Muscle layer of colon (tissue), 2 donors: ENCODE data around the gene TEKT3.
A peak's percentile ranks its signal among the peaks of the same experiment; 100 is the strongest.

ENCODE experiments used
- H3K27ac ChIP-seq: one replicate; pipeline ENCODE4 v1.7.0; 2013; ENCODE audit warnings: low read depth, mild to moderate bottlenecking, low read length, moderate library complexity
- H3K27me3 ChIP-seq, 2 donors: one replicate each; pipeline ENCODE4 v1.7.0; 2013; ENCODE audit warnings: low read length in 2 of 2, mild to moderate bottlenecking in 2 of 2; ENCODE audit not compliant: insufficient read depth in 2 of 2, control insufficient read depth in 1 of 2
- H3K36me3 ChIP-seq: one replicate; pipeline ENCODE4 v1.7.0; 2013; ENCODE audit warnings: mild to moderate bottlenecking, low read length; ENCODE audit not compliant: insufficient read depth
- H3K4me1 ChIP-seq: one replicate; pipeline ENCODE4 v1.7.0; 2013; ENCODE audit warnings: mild to moderate bottlenecking, low read length; ENCODE audit not compliant: insufficient read depth
- H3K4me3 ChIP-seq, 2 donors: one replicate each; pipeline ENCODE4 v1.7.0; 2013; ENCODE audit warnings: low read length in 2 of 2, low read depth in 1 of 2, mild to moderate bottlenecking in 1 of 2, moderate library complexity in 1 of 2
- H3K9ac ChIP-seq: one replicate; pipeline ENCODE4 v1.7.0; 2013; ENCODE audit warnings: low read length
- H3K9me3 ChIP-seq: one replicate; pipeline ENCODE4 v1.7.0; 2013; ENCODE audit warnings: mild to moderate bottlenecking, low read length
- donor health status: abdominal sarcoma.
- donor health status: Adenocarcinoma of cecum.

TEKT3 gene

DNA sequence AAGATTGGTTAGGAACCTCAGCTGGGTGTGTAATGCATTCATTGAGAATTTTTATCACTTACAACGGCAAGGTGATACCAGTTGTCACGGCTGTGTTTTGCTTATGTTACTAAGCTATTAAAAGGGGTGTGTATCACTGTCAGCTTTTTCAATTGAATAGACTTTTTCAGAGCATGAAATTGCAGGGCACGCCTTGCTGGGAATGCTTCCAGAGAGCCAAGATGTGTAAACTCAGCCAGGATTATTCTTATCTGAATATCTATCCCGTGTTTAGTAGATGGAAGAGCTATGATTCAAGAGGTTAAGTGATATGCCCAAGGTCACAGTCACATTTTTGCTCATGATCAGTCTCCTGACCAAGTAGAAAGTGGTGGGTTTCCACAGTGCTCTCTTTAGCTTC is 6.6 kb upstream of the TEKT3 start:
- Histone ChIP-seq H3K36me3 (no peaks in the 10 kb centered on the region), H3K27me3 (no peaks in the 10 kb centered on the region), H3K4me3 (no peak overlapping the region), H3K9me3 (no peaks in the 10 kb centered on the region), H3K27ac (no peak overlapping the region), H3K9ac (no peak overlapping the region), H3K4me1 (peaks cover 32% of the 10 kb centered on the region)

DNA sequence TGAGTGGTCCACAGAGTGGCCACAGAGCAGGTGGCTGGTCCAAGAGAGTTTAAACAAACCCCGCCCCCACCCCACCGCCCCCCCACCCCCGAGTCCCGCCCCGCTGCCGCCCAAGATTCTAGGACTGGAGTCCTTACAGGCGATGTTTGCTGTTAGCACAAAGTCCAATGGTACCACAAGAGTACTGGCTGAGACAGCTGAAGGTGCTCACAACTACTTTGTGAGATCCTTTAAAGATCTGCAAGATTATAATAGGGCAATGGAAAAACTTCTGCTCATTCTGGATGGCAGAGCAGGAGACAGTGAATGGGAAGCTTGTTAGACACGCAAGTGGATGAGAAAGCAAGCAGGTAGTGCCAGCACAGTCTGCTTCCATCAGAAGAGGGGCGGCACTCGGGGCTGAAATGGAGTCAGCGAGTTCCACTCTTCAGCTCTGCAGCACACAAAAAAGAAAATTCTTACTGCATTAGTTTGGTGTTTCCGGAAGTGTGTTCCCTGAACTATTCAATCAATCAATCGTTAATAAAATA is 4.7 kb upstream of the TEKT3 start:
- Histone ChIP-seq H3K4me3 (no peak overlapping the region), H3K4me1 (peaks cover 19% of the 10 kb centered on the region), H3K9ac (no peak overlapping the region), H3K9me3 (no peaks in the 10 kb centered on the region), H3K27me3 (no peaks in the 10 kb centered on the region), H3K27ac (no peak overlapping the region), H3K36me3 (no peaks in the 10 kb centered on the region)

DNA sequence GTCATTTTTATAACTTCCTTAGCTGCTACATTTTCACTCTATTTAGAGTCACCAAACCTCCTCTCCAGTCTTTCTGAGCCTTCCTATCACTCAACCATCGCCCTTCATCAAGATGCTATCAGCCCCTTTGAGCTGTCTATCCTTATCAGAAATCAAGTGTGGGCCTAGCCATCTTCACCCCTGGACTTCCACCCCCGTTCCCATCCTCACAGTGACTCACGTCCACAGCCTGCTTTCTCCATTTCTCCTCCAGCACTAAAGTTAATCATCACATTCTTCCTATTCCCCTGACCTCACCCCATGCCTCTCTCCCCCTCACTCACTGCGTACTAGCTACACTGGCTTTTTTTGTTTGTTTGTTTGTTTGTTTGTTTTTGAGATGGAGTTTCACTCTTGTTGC is 2.4 kb upstream of the TEKT3 start:
- H3K36me3 ChIP-seq, result no peaks in the 10 kb centered on the region
- H3K27ac ChIP-seq, result no peak overlapping the region
- H3K4me3 ChIP-seq, result no peak overlapping the region
- H3K4me1 ChIP-seq, result peaks cover 17% of the 10 kb centered on the region
- no peaks in the 10 kb centered on the region for H3K9me3 ChIP-seq
- no peak overlapping the region for H3K9ac ChIP-seq
- H3K27me3 ChIP-seq, result no peaks in the 10 kb centered on the region

DNA sequence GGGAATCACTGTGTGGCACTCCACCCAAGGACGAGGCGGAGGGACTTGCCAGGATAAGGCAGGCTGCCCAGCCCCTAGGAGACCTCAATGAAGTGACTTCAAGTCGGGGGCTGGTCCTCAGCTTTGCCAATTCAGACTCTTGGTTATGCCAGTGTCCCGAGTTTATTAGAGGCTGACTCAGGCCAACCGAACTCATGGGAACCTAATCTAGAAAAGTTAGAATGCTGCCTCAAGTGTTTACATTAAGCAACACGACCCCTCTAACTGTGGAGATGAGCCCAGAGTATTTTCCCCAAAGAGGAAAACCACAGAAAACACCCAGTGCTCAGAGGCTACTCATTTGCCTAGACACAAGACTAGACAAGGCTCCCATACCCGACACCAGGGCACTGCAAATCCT is 1.1 kb upstream of the TEKT3 start:
- Histone ChIP-seq H3K27me3 (no peaks in the 10 kb centered on the region), H3K27ac (no peak overlapping the region), H3K9ac (no peak overlapping the region), H3K4me3 (no peak overlapping the region), H3K9me3 (no peaks in the 10 kb centered on the region), H3K36me3 (no peaks in the 10 kb centered on the region), H3K4me1 (peaks cover 6% of the 10 kb centered on the region)

DNA sequence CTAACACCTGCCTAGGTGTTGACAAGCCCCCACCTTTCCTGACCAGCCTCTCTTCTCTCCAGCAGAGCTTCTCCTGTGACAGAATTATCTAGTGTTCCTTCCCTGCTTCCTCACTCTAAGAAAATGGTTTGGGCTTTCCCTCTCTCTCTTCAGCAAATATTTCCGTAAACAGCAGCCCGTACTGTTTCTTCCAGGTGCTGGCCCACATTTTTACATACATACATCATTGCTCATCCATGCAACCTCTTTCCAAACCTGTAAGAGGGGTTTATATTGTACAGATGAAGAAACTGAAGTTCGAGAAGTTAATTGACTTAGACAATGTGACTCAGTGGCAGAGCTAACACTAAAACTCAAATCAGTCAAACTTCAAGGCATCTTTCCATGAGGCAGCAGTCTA is 569 bp upstream of the TEKT3 start:
- Histone ChIP-seq H3K9ac (no peak overlapping the region), H3K27ac (no peak overlapping the region), H3K9me3 (no peaks in the 10 kb centered on the region), H3K4me1 (peaks cover 6% of the 10 kb centered on the region), H3K4me3 (peak overlapping the region; percentile 53 to 69), H3K36me3 (no peaks in the 10 kb centered on the region), H3K27me3 (no peaks in the 10 kb centered on the region)

DNA sequence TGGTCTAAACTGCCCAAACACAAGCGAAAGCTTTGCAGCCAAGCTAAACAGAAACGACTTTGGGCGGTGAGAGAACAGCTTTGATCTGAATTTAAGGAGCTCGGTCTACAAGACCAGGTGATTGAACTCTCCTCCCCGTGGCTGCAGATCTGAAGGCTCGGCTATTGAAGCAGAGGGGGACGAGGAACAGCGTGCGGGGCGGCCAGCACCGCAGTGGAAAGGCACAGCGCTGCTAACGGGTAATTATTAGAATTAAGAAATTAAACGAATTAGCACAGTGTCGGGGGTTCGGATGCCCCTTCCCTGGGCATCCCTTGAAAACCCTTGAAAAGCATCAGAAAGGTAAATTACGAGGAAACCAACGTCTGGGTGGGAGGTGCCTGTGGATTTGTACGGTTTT is 431 bp downstream of the TEKT3 start:
- H3K36me3 ChIP-seq, result no peaks in the 10 kb centered on the region
- H3K4me1 ChIP-seq, result peaks cover 6% of the 10 kb centered on the region
- no peaks in the 10 kb centered on the region for H3K27me3 ChIP-seq
- peak overlapping the region; percentile 36 for H3K27ac ChIP-seq
- H3K9ac ChIP-seq, result no peak overlapping the region
- H3K4me3 ChIP-seq, result peak overlapping the region; percentile 53 to 69
- H3K9me3 ChIP-seq, result no peaks in the 10 kb centered on the region

DNA sequence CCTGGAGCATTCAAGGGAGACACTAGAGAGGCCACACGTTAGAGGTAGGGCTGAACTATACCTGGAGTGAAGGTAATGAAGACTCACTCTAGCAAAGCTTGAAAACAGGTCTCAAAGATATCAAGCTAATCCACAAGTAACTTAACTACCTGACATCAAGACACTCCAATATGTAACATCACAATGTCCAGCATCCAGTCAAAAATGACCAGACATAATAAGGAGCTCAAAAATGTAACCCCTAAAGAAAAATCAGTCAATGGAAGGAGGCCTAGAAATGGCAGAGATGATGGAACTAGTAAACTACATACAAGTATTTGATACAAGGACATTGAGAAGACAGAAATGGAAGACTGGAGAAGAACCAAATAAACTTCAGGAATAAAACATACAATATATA is 6.0 kb downstream of the TEKT3 start:
- H3K4me3 ChIP-seq, result no peak overlapping the region
- H3K27me3 ChIP-seq, result no peaks in the 10 kb centered on the region
- no peak overlapping the region for H3K9ac ChIP-seq
- no peak overlapping the region for H3K27ac ChIP-seq
- no peaks in the 10 kb centered on the region for H3K9me3 ChIP-seq
- no peaks in the 10 kb centered on the region for H3K36me3 ChIP-seq
- no peaks in the 10 kb centered on the region for H3K4me1 ChIP-seq

DNA sequence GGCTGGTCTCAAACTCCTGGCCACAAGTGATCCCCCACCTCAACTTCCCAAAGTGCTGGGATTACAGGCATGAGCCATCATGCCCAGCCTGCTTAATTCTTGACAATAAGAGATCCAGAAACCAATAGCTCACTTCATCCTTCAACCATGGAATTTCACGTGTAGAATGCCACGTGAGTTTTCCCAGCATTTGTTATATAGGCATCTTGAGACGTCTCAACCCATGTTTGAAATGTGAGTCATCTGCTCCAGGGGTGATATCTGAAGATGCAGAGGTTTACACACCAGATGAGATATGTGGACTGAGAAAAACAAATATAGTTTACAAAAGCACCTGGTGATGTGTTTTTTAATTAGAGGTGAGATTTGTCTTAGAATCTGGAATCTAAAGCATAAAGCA is 7.1 kb downstream of the TEKT3 start:
- Histone ChIP-seq H3K4me3 (no peak overlapping the region), H3K9ac (no peak overlapping the region), H3K9me3 (no peaks in the 10 kb centered on the region), H3K27ac (no peak overlapping the region), H3K27me3 (no peaks in the 10 kb centered on the region), H3K36me3 (no peaks in the 10 kb centered on the region), H3K4me1 (no peaks in the 10 kb centered on the region)

DNA sequence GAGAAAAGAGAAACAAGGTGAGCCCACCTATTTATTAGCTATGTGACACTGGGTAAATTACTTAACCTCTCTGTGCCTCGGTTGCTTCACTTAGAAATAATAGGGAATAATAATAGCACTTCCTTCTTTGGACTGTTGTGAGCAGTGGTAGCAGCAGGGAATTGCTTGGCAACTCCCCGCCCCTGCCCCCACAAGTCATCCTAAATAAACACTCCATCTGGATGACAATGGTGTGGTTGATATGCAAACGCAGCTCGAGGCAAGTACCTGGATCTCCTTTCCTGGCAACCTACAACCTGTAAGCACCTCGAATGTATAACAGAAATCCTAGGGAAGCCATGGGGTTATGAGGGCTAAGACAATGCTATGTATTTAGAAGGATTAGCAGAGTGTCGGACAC is 9.1 kb downstream of the TEKT3 start:
- Histone ChIP-seq H3K9ac (no peak overlapping the region), H3K4me3 (no peak overlapping the region), H3K27ac (no peak overlapping the region), H3K4me1 (no peaks in the 10 kb centered on the region), H3K36me3 (no peaks in the 10 kb centered on the region), H3K9me3 (no peaks in the 10 kb centered on the region), H3K27me3 (no peaks in the 10 kb centered on the region)

DNA sequence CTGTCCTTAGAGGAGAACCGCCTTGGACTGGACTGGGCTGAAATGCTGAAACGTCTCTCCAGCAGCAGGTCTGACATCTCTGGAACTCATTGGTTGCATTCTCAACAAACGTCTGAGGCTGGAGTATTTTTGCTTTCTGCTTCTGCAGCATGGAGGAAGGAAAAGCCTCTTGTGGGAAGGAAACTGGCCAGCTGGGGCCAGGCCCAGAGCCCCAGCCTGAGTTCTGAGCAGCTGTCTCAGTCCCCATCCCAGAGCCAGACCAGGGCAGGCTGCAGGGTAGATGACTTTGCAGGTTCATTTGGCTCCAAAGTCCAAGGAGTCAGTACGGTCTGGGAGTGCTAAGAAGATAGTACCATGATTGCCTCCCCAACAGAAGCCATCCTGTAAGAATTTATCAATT is 18.3 kb downstream of the TEKT3 start:
- Histone ChIP-seq H3K27me3 (no peaks in the 10 kb centered on the region), H3K9ac (no peak overlapping the region), H3K4me3 (no peak overlapping the region), H3K4me1 (peaks cover 11% of the 10 kb centered on the region), H3K36me3 (no peaks in the 10 kb centered on the region), H3K9me3 (no peaks in the 10 kb centered on the region), H3K27ac (no peak overlapping the region)

DNA sequence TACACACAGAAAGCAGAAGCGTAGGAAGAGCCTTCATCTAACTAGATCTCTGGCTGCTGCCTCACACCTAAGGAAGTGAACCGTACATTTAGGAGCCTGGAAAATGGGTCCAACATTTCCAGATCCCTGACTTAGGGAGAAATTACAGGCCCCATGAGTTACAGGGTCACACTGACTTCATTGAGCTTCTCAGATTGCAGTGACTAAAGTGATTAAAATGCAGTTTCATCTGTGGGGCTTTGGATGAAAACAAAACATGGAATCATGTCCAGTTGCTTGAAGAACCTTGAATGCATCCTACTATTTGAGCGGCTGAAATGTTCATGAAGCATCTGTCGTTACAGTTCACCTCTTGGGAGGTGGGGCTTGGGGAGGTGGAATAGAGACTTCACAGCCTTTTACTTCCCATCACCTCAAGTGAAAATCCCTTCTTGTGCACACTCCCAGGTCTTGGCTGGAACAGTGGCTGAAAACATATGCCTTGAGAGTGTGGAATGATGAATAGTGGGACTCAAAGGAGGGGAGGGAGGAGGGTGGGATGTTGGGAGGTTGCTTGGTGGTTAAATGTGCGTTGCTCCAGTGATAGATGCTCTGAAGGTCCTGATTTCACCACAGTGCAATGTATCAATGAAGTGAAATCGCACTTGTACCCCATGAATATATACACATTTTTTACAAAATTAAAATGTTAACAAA is 19.7 kb downstream of the TEKT3 start:
- Histone ChIP-seq H3K4me3 (no peak overlapping the region), H3K4me1 (peaks cover 11% of the 10 kb centered on the region), H3K9me3 (no peaks in the 10 kb centered on the region), H3K9ac (no peak overlapping the region), H3K36me3 (no peaks in the 10 kb centered on the region), H3K27me3 (no peaks in the 10 kb centered on the region), H3K27ac (no peak overlapping the region)

DNA sequence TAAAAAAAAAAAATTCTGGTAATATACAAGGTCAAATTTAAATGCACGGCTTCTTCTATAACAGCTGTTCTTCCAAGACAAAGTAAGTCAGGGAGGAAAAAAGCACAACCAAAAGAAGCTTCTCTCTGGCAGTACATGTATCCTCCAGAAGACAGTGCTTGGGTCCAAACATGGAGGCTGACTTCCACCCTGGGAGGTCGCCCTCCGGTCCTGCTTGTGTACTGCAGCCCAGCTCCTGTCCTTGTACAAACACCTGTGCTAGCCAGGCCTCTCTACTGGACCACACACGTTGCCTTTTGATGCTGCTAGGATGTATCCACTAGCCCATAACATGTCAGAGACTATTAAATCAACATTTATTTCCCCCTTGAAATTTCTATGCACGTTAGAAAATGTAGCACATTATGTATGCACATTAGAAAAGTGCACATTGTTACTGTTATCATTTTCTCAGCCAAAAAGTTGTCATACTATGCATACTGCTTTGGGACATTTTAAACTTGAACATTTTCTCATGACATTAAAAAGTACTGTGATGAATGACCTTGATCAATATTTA is 21.9 kb downstream of the TEKT3 start:
- Histone ChIP-seq H3K27me3 (no peaks in the 10 kb centered on the region), H3K9me3 (no peaks in the 10 kb centered on the region), H3K9ac (no peak overlapping the region)

More for the DNA sequence above, 21.9 kb downstream of the TEKT3 start:
- H3K4me1 ChIP-seq, result peaks cover 11% of the 10 kb centered on the region
- no peaks in the 10 kb centered on the region for H3K36me3 ChIP-seq
- no peak overlapping the region for H3K27ac ChIP-seq
- H3K4me3 ChIP-seq, result no peak overlapping the region
